AG09319 (cell line): ENCODE results near the gene FADS6.

ENCODE experiments used
- DNase-seq: peaks from one replicate; pipeline ENCODE4 v3.0.0-alpha.2; 2010; ENCODE audit warnings: low read depth; ENCODE audit errors: extremely low read depth
- TF ChIP-seq, protein P1 (sequence below): IDR thresholded peaks from 2 replicates; pipeline ENCODE4 v1.5.1; 2011; ENCODE audit warnings: low read depth, mild to moderate bottlenecking, inconsistent platforms, low read length, moderate library complexity

FADS6 gene

DNA sequence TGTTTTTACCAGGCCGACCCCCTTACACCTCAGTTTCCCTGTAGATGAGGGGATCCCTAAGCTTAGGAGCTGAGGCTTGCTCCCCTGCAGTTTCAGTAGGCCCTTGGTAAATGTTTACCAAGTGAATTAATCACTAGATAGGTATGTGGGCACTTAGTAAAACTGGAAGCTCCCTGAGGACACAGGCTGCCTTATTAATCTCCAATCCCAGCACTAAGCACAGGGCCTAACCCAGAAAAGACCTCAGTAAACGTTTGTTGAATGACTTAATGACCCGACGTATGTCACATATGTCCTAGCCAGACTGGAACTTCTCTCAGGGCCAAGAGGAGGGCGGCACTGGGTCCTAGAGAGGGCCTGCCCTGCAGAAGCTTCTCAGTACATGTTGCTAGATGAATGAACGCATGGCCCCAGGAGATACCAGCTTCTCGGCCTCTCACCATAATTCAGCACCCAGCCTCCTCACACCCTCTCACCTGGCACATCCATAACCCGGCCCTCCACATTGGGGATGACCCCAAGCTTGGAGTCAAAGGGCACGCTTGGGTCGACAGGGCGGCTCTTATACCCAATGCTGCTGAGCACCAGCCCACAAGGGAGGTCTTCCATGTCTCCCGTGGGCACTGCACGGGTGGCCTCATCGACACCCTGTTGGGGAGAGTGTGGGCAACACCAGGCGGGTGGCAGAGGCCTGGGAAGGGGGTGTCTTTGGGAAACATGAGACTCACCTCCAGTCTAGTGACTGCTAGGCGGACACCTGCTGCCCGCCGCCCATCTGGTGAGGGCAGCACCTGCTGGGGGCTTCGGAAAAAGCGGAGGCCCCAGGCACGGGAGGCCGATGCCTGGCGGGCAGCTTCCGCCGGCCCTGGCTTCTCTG, 29.8 kb downstream of the FADS6 start:
- TF ChIP-seq, protein P1, sequence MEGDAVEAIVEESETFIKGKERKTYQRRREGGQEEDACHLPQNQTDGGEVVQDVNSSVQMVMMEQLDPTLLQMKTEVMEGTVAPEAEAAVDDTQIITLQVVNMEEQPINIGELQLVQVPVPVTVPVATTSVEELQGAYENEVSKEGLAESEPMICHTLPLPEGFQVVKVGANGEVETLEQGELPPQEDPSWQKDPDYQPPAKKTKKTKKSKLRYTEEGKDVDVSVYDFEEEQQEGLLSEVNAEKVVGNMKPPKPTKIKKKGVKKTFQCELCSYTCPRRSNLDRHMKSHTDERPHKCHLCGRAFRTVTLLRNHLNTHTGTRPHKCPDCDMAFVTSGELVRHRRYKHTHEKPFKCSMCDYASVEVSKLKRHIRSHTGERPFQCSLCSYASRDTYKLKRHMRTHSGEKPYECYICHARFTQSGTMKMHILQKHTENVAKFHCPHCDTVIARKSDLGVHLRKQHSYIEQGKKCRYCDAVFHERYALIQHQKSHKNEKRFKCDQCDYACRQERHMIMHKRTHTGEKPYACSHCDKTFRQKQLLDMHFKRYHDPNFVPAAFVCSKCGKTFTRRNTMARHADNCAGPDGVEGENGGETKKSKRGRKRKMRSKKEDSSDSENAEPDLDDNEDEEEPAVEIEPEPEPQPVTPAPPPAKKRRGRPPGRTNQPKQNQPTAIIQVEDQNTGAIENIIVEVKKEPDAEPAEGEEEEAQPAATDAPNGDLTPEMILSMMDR = no peak
- no peak for DNase-seq

GRCh38 chr17:74862919-74863318, 30.5 kb downstream of the FADS6 start:
- TF ChIP-seq, protein P1 = no peak
- DNase-seq = no peak

DNA sequence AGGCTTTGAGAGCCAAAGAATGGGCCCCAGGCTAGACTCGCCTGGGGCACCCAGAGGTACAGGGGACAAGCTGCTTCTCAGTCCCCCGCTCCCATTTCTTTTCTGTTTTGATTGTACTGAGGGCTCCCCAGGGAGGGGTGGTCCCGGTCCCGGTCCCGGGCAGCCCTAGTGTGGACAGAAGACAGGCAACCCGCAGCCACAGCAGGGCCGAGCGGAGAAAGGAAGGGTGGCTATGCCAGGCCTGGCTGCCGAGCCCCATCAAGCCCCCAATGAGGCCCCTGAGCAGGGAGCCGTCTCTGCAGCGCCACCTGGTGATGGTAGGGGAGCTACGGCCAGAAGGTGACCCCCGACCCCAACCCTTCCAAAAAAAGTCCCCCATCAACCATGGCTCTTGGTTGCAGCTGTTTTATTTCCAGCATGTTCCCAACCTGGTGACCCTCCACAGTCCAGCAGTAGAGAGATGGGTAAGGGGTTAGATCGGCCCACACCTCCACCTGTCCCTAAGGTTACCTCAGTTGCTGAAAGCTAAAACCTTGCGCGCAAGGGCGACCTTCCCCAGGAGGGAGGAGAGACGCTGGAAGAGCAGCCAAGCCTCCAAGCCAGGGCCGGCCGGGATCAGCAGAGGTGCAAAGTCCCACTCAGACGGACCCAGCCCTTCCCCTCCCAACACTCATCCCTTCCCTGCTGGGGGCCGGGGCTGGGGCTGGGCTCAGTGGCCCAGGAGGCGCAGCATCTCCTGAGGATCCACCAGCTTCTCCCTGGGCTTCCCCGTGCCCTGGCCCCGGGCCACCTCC, 31.1 kb downstream of the FADS6 start:
- DNase-seq = peak; percentile 7
- TF ChIP-seq, protein P1 = peak; percentile 67

GRCh38 chr17:74861662-74862107, 31.7 kb downstream of the FADS6 start:
- TF ChIP-seq, protein P1 = no peak
- no peak for DNase-seq

DNA sequence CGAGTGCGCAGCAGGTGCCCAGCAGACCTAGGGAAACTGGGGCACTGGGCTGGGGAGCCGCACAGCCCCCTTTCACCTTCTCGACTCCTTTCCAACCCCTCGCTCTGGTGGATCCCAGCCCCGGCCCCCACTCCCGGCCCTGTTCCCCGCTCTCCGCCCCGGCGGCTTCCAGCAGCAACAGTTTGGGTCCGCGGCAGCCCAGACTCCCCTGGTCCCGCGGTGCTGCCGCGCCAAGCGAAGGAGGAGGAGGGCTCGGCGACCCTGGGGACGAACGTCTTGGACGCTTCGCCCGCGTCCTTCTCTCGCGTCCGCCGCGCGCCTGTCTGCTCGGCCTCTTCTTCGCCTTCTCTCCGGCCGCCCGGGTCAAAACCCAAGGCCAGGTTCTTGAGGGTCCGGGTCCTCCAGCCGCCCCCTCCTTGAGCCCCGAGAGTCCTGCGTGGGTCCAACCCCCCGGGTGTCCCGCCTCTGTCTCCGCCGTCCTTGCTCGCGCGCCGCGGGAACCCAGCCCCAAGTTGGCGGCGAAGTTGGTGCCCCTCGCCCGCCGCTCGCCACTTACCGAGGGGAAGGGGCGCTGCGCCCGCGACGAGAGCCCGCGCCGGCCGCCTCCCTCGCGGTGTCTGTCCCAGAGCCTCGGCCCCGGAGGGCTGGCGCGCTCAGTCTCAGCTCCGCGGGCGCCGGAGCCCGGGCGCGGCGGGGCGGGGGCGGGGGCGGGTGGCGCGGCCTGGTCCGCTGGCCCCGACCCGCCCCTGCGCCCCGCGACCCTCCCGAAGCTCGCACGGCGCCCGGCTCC, 32.4 kb downstream of the FADS6 start:
- no peak for DNase-seq
- TF ChIP-seq, protein P1 = no peak

DNA sequence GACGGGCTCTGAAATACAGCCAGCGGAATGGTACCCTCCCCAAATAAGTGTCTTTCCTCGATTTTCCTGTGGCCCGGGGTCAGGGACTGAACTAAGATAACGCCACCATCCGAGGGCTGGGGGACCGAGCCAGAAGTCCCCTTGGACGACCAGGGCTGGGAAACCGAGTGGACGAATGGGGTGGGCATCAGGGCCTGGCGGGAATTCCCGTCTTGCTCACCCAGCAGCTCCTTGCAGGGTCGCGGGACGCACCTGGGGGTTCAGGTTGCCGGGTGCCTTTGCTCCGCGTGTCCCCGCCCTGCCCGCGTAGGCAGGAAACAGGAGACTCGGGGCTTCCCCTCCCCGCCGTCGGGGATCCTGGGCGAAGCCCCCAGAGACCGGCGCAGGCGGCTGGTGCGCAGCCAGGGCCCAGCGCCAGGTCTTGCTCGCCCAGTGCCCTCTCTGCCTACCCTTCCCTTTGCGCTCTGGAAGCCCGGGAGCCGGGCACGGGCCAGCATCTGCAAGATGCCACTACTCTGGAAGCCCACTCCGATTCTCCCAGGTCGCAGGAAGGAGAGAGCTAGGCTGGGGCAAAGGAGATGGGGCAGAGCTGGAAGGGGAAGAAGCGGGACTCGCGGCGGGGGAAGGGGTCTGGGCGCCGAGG, 33.1 kb downstream of the FADS6 start:
- TF ChIP-seq, protein P1 = no peak
- no peak for DNase-seq
